Activated naive CD8-positive, alpha-beta T cell treated with anti-CD3 and anti-CD28 coated beads, Interleukin-2, amount 10 ng/mL, durations not matched to agents 7 days and 5 days (primary cell): ENCODE measurements around the gene TMEM18. TPM values are rescaled to one million over a fixed set of nuclear protein-coding genes. Genes with fewer than 3 reads are reported as not detected.
"Not testable (repeated sequence)": the region's sequence is repeated elsewhere in the genome, so short reads cannot be mapped to it uniquely, and the experiment has no call there.

ENCODE experiments used
- ATAC-seq: fragments of 150-1000 bp; cut with Tn5 transposase; one replicate; pipeline ENCODE4 v1.10.0; 2021; ENCODE audit warnings: low read depth, moderate library complexity
- POLR2A ChIA-PET: fragments of 350-600 bp; sonication (Branson Sonifier 250); formaldehyde crosslinking; loops from one replicate; lab custom pipeline; 2021; ENCODE audit warnings: antibody characterized with exemption; lab: Charles Lee
- DNase-seq: peaks from one replicate; pipeline ENCODE4 v3.0.0; 2021
- H3K27ac Mint-ChIP-seq: one replicate; pipeline ENCODE4 v1.8.0; 2022; ENCODE audit warnings: mild to moderate bottlenecking, mixed read lengths
- H3K27me3 Mint-ChIP-seq: one replicate; pipeline ENCODE4 v1.8.0; 2022; ENCODE audit warnings: mild to moderate bottlenecking, moderate library complexity, mixed read lengths
- H3K36me3 Mint-ChIP-seq: one replicate; pipeline ENCODE4 v1.8.0; 2021; ENCODE audit warnings: mild to moderate bottlenecking, mixed read lengths
- H3K4me1 Mint-ChIP-seq: one replicate; pipeline ENCODE4 v1.8.0; 2021; ENCODE audit warnings: mixed read lengths
- H3K4me3 Mint-ChIP-seq: one replicate; pipeline ENCODE4 v1.8.0; 2022; ENCODE audit warnings: mild to moderate bottlenecking, moderate library complexity, mixed read lengths
- H3K9me3 Mint-ChIP-seq: one replicate; pipeline ENCODE4 v1.8.0; 2021; ENCODE audit warnings: mixed read lengths
- total RNA-seq, 2 experiments: library from RNA; stranded (reverse); gene quantifications; one replicate each; pipeline ENCODE4 v1.2.3, GENCODE V29; 2021

Gene TMEM18
- total RNA-seq, 2 experiments from 2014 or later: 30.4 to 31.3 TPM

DNA sequence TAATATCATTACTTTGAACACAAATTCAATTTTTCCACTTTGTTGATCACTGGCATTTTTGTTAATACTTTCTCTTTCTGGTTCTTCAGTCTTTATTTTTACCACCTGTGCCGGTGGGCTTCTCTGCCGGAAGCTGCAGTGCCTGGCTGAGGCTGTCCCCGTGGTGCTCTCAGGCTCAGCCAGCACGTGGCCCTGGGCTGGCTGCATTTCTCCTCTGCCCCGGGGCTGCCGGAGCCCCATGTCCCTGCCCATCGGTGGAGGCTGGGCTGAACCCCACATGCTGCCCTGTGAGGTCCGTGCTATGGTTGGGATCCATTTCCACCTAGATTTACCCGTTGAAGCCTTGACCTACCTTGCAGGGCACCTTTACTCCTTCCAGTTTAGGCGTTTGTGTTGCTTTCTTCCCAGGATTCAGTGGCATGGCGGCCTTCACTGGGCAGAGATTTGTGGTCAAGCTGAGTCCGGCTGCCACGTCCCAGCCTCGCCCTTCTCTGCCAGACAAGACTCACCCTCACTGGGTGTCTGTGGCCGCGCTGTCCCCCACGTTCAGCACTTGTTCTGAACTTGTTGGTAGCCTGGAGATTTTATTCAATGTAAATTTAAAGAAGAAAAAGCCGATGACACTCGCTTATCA lies 12.8 kb upstream of the TMEM18 start:
- ATAC-seq (no peak), DNase-seq (no peak)
- POLR2A ChIA-PET: no interaction called here
- H3K9me3 Mint-ChIP-seq: peaks cover 19% of the 10 kb centered on the region
- H3K4me3 Mint-ChIP-seq: no peak overlapping the region
- no peak overlapping the region for H3K27ac Mint-ChIP-seq
- H3K27me3 Mint-ChIP-seq: peaks cover 19% of the 10 kb centered on the region
- no peaks in the 10 kb centered on the region for H3K4me1 Mint-ChIP-seq
- no peaks in the 10 kb centered on the region for H3K36me3 Mint-ChIP-seq

DNA sequence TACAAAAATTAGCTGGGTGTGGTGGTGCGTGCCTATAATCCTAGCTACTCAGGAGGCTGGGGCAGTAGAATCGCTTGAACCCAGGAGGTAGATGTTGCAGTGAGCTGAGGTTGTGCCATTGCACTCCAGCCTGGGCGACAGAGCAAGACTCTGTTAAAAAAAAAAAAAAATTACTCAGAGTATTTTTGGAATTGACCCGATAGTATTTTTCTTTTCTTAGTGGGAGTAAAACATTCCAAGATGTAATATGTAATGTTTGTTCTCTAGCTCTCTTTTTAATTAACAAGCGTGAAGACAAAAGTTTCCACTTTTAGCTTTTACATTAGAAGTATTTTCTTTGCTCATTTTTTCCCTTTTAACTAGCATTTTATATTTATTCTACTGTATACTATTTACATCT lies 12.0 kb upstream of the TMEM18 start:
- Mint-ChIP-seq H3K4me3 (no peak overlapping the region), H3K36me3 (peaks cover 2% of the 10 kb centered on the region), H3K27me3 (peaks cover 18% of the 10 kb centered on the region), H3K27ac (no peak overlapping the region), H3K9me3 (peaks cover 25% of the 10 kb centered on the region), H3K4me1 (no peaks in the 10 kb centered on the region)
- POLR2A ChIA-PET: no interaction called here
- ATAC-seq (no peak), DNase-seq (no peak)

DNA sequence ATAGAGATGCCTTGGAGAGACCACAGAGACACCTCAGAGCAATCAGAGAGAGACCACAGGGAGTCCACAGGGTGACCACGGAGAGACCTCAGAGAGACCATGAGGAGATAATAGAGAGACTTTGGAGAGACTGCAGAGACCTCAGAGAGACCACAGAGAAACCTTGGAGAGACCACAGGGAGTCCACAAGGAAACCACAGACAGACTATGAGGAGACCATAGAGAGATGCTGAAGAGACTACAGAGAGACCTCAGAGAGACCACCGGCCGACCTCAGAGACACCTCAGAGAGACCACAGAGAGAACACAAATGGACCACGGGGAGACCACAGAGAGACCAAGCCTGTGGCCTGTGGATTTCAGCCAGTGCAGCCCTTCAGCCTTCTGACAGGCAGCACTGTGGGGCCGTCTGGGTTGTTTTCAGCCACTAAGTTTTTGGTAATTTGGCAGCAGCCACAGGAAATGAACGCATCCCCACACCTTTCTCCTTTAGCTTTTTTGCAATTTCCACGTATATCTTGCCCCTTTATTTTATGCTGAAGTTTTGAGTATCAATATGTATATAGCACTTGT lies 11.4 kb upstream of the TMEM18 start:
- H3K27me3 Mint-ChIP-seq: peaks cover 18% of the 10 kb centered on the region
- no peak overlapping the region for H3K4me3 Mint-ChIP-seq
- H3K27ac Mint-ChIP-seq: no peak overlapping the region
- DNase-seq (no peak), ATAC-seq (no peak)
- POLR2A ChIA-PET: no interaction called here
- peaks cover 30% of the 10 kb centered on the region for H3K9me3 Mint-ChIP-seq
- H3K4me1 Mint-ChIP-seq: no peaks in the 10 kb centered on the region
- H3K36me3 Mint-ChIP-seq: peaks cover 5% of the 10 kb centered on the region

DNA sequence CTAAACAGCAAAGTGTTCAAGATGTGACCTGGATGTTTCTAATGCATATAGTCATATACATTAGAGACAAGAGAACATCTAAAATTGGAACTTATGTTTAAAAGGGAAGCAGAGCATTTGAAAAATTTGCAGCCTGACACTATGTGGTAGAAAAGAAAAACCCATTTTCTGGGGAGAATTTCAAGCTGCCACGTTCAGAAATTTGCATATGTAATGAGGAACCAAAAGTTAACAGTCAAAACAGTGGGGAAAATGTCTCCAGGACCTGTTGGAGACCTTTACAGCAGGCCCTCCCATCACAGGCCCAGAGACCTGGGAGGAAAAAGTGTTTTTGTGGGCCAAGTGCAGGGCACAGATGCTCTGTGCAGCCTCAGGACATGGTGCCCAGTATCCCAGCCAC lies 8.2 kb upstream of the TMEM18 start:
- Mint-ChIP-seq H3K4me1 (no peaks in the 10 kb centered on the region), H3K27me3 (peaks cover 9% of the 10 kb centered on the region), H3K36me3 (peaks cover 18% of the 10 kb centered on the region), H3K27ac (no peak overlapping the region), H3K4me3 (no peak overlapping the region), H3K9me3 (peaks cover 36% of the 10 kb centered on the region)
- no peak for ATAC-seq
- POLR2A ChIA-PET: no interaction called here
- DNase-seq: no peak

DNA sequence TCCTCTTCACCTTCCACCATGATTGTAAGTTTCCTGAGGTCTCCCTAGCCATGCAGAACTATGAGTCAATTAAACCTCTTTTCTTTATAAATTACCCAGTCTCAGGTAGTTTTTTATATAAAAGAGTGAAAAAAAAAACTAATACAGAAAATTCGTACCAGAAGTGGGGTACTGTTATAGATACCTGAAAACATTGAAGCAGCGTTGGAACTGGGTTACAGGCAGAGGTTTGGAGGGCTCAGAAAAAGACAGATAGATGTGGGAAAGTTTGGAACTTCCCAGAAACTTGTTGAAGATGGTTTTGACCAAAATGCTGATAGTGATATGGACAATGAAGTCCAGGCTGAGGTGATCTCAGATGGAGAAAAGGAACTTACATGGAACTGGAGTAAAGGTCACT lies 7.7 kb upstream of the TMEM18 start:
- POLR2A ChIA-PET, DNase-seq, H3K4me3 Mint-ChIP-seq, H3K27ac Mint-ChIP-seq, ATAC-seq, H3K27me3 Mint-ChIP-seq, H3K4me1 Mint-ChIP-seq: not testable (repeated sequence)
- Mint-ChIP-seq H3K36me3 (peaks cover 18% of the 10 kb centered on the region), H3K9me3 (peaks cover 36% of the 10 kb centered on the region)

DNA sequence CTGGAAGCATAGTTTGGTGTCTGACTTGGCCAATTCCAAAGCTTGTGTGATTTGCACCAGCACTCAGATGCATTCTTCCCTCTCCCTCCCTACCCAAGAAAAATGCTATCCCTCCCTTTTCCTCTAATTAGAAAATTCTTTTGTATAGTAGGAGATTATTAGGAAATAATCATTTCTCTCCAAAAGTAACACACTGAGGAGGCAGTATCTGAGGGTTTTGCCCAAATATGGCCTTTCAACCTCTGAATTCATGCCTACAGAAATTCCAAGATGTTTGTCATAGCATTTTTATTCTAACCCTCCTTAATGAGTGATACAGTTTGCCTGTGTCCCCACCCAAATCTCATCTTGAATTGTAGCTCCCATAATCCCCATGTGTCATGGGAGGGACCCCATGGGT lies 5.0 kb upstream of the TMEM18 start:
- H3K36me3 Mint-ChIP-seq: peaks cover 18% of the 10 kb centered on the region
- H3K9me3 Mint-ChIP-seq: peaks cover 28% of the 10 kb centered on the region
- ATAC-seq: no peak
- no peak overlapping the region for H3K27ac Mint-ChIP-seq
- no peak for DNase-seq
- POLR2A ChIA-PET: no interaction called here
- H3K4me1 Mint-ChIP-seq: peaks cover 8% of the 10 kb centered on the region
- no peaks in the 10 kb centered on the region for H3K27me3 Mint-ChIP-seq
- no peak overlapping the region for H3K4me3 Mint-ChIP-seq

DNA sequence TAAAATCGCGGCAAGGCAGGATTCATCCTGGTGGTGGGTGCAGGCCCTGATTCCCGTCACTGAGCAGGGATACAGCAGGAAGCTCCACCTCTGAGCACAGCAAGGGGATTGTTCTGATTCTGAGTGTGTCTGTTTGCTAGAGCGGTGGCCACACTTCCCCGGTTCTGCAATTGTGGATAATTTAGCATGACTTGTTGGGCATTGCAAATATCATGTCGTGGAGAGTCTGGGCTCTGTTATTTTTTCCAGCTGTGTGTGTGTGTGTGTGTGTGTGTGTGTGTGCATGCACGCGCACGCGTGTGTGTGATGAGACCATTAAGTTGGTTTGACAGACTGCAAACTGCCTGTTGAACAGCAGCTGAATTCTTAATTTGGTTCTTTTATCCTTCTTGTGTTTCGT lies 4.1 kb upstream of the TMEM18 start:
- Mint-ChIP-seq H3K36me3 (peaks cover 19% of the 10 kb centered on the region), H3K27me3 (no peaks in the 10 kb centered on the region), H3K4me3 (no peak overlapping the region), H3K9me3 (peaks cover 23% of the 10 kb centered on the region), H3K27ac (no peak overlapping the region), H3K4me1 (peaks cover 11% of the 10 kb centered on the region)
- no peak for DNase-seq
- no peak for ATAC-seq
- POLR2A ChIA-PET: no interaction called here

DNA sequence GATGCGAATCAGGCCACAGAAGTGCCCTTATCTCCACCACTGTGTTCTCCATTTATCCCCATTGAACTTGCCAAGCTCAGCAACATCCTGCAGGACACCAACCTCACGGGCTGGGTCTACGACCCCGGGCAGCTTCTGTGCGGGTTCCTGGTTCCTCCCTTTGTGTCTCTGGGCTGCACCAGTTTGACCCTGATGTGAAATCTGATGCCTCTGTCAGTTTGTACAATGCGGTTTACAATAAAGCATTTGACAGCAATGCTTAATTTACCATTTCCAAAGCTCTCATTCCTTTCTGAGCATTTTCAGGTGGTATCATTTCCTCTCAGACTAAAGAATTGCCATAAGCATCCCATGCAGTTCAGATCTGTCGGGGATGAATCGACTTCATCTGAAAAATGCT lies 3.3 kb upstream of the TMEM18 start:
- Mint-ChIP-seq H3K4me3 (no peak overlapping the region), H3K4me1 (peaks cover 13% of the 10 kb centered on the region), H3K27me3 (no peaks in the 10 kb centered on the region), H3K9me3 (peaks cover 22% of the 10 kb centered on the region), H3K27ac (no peak overlapping the region), H3K36me3 (peaks cover 19% of the 10 kb centered on the region)
- ATAC-seq: no peak
- POLR2A ChIA-PET: no interaction called here
- no peak for DNase-seq

DNA sequence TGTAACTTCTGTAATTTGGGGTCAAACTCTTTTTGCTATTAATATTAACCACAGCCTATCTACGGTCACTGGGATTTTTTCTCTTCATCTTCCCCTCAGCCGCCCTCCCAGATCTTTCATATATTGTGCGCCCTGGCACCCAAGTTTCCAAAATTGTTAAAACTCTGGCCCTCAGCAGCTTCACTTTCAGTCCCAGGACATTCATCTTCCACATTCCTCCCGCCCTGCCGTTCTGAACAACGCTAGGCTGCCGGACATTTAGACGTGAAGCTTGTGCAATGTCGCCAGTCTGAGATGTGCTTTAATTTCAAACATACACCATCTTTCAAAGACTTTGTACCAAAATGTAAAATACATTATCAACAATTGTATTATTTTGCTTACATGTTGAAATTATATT lies 1.8 kb upstream of the TMEM18 start:
- ATAC-seq: no peak
- peaks cover 10% of the 10 kb centered on the region for H3K9me3 Mint-ChIP-seq
- no peak for DNase-seq
- H3K36me3 Mint-ChIP-seq: peaks cover 28% of the 10 kb centered on the region
- peak overlapping the region; percentile 98 for H3K4me3 Mint-ChIP-seq
- POLR2A ChIA-PET: interaction anchor here (0.8 kb wide), 1 partner anchor 295 kb away, joined by 3 read pairs; no protein-coding TSS in a partner anchor
- peak overlapping the region; percentile 99 for H3K27ac Mint-ChIP-seq
- H3K27me3 Mint-ChIP-seq: no peaks in the 10 kb centered on the region
- peaks cover 27% of the 10 kb centered on the region for H3K4me1 Mint-ChIP-seq

DNA sequence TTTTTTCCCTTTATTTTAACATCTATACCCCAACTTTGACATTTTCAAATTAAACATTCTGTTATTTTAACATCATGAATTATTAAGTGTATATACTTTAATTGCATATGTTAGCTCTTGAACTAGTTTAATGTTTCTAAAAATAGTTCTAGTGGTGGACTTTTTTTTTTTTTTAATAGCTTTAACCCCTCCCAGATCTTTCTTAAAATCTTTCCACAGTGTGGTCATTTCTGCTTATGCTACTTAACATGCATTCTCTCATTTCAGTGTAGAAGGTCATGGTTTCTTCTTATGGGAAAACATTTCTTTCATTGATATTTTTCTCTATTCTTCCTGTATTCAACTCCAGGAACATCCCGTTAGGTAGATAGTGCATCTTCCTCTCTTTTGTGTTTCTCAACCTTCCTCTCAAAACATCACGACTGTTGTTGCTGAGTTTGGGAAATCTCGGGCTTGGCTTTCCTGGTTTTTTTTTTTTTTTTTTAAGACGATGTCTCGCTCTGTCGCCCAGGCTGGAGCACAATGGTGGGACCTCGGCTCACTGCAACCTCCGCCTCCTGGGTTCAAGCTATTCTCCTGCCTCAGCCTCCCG lies 849 bp upstream of the TMEM18 start:
- H3K27ac Mint-ChIP-seq: peak overlapping the region; percentile 99
- H3K4me1 Mint-ChIP-seq: peaks cover 29% of the 10 kb centered on the region

DNA sequence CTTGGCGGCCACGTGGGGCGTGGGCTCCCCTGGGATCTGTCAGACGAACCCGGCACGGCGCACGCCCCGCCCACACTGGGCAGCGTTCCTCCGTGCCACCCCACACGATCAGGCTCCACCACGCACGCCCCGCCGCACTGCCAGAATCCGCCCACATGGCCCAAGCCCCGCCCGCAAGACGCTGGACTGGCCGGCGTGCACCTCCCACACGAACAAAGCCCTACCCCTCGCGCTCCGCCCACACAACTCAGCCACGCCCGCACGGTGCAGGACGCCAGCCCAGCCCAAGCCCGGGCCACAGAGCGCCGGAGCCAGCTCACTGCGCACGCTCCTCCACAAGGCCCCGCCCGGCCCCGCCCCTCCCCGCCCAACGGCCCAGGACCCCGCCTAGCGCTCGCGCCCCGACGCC lies 555 bp downstream of the TMEM18 start:
- H3K4me3 Mint-ChIP-seq: peak overlapping the region; percentile 95
- H3K36me3 Mint-ChIP-seq: peaks cover 22% of the 10 kb centered on the region
- POLR2A ChIA-PET: interaction anchor here (1.0 to 2.2 kb wide), 4 partner anchors 24 to 298 kb away, joined by 3 to 5 read pairs (median 3); partner anchors contain the start of gene SNTG2
- no peaks in the 10 kb centered on the region for H3K27me3 Mint-ChIP-seq
- ATAC-seq (peak; percentile 86), DNase-seq (peak; percentile 97)
- H3K9me3 Mint-ChIP-seq: no peaks in the 10 kb centered on the region
- H3K4me1 Mint-ChIP-seq: peaks cover 29% of the 10 kb centered on the region
- H3K27ac Mint-ChIP-seq: peak overlapping the region; percentile 85

More for the DNA sequence above, 849 bp upstream of the TMEM18 start:
- ATAC-seq (no peak), DNase-seq (no peak)
- H3K4me3 Mint-ChIP-seq: peak overlapping the region; percentile 98
- no peaks in the 10 kb centered on the region for H3K27me3 Mint-ChIP-seq
- H3K36me3 Mint-ChIP-seq: peaks cover 28% of the 10 kb centered on the region
- POLR2A ChIA-PET: interaction anchor here (0.8 to 2.2 kb wide), 3 partner anchors 25 to 869 kb away, joined by 3 to 5 read pairs (median 4); no protein-coding TSS in a partner anchor
- H3K9me3 Mint-ChIP-seq: peaks cover 5% of the 10 kb centered on the region

DNA sequence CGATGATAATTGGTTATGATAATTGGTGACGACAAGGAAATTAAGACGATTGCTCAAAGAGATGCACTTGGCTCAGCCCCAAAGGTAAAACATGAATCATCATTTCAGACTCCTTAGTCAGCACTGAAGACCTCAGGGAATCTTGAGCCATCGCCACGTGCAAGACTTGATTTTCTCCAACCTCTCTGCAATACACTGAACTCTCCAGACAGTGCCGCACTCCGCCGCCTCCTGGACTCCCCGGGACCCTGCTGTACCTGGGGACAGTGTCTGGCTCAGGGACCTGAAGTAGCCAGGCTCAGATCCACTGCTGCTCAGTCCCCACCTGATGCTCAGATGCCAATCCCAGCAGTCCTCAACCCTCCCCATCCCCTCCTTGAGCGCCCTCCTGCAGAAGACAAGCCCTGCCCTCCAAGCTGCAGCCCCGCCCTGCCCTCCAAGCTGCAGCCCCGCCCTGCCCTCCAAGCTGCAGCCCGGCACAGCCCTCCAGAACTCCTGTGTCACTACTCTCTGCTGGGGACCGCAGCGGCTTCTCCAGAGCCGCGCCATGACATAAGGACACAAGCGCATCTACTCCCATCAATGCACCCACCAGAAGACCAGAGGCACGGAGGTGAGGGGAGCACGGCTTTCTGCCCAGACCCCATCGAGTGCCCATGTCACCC lies 1.1 kb downstream of the TMEM18 start:
- Mint-ChIP-seq H3K9me3 (no peaks in the 10 kb centered on the region), H3K4me1 (peaks cover 29% of the 10 kb centered on the region), H3K36me3 (peaks cover 16% of the 10 kb centered on the region), H3K4me3 (peak overlapping the region; percentile 95), H3K27ac (peak overlapping the region; percentile 85), H3K27me3 (no peaks in the 10 kb centered on the region)
- POLR2A ChIA-PET: interaction anchor here (1.0 to 2.2 kb wide), 2 partner anchors 23 to 298 kb away, joined by 3 to 5 read pairs; no protein-coding TSS in a partner anchor
- DNase-seq (no peak), ATAC-seq (peak; percentile 44)

DNA sequence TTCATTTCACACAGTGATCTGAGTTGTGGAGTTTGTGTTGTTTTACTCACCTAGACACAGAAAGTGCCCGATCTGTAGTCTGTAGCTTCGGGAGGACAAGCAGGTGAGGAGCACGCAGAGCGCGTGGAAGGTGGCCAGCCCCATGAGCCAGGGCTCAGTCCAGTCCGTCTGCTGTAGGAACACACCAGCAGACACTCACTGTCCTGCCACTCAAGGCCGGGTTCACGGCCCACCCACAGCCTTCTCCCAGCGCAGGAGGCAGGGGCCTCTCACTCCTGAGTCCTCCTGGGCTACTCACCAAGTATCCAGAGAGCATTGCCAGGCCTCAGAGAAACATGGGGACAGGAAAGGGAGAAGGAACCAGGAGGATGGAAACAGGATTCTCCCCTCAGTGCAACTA lies 1.7 kb downstream of the TMEM18 start:
- no peaks in the 10 kb centered on the region for H3K9me3 Mint-ChIP-seq
- ATAC-seq (no peak), DNase-seq (no peak)
- no peak overlapping the region for H3K27ac Mint-ChIP-seq
- peak overlapping the region; percentile 95 for H3K4me3 Mint-ChIP-seq
- H3K4me1 Mint-ChIP-seq: peaks cover 29% of the 10 kb centered on the region
- no peaks in the 10 kb centered on the region for H3K27me3 Mint-ChIP-seq
- POLR2A ChIA-PET: no interaction called here
- H3K36me3 Mint-ChIP-seq: peaks cover 20% of the 10 kb centered on the region
